Measurements from ENCODE around the gene ENTPD6. TPM values are rescaled to one million over a fixed set of nuclear protein-coding genes. Genes with fewer than 3 reads are reported as not detected.
"Not testable (repeated sequence)": the region's sequence is repeated elsewhere in the genome, so short reads cannot be mapped to it uniquely, and the experiment has no call there.

Gene ENTPD6
- total and polyA plus RNA-seq, 2 of the 4 experiments (the other 2 are of a cell fraction) = 61.1 to 98.6 TPM

GRCh38 chr20:25179439-25180089, 15.9 kb upstream of the ENTPD6 start:
- no peak overlapping the region for H3K4me3 ChIP-seq (ENCODE audit: insufficient read depth, low read depth, low read length)
- dilution Hi-C loops (cut with HindIII; ENCODE audit: low sequenced_read_pairs, unreplicated experiment) = no loop called here

GRCh38 chr20:25184391-25184790, 11.1 kb upstream of the ENTPD6 start:
- H2AK9ac ChIP-seq (replicated peaks; ENCODE audit: low read depth, low read length, poor library complexity); H4K91ac ChIP-seq (ENCODE audit: insufficient read depth, low read depth, low read length); H3K56ac ChIP-seq (ENCODE audit: extremely low read depth, insufficient read depth, low read length); H3K9ac ChIP-seq (ENCODE audit: low read depth, low read length); H2BK5ac ChIP-seq (ENCODE audit: low read depth, low read length, poor library complexity, severe bottlenecking); intact Hi-C loops (cut with micrococcal nuclease); in situ Hi-C loops (cut with MboI; ENCODE audit: low sequenced_read_pairs); BruUV-seq (replicated peaks); H2BK15ac ChIP-seq (ENCODE audit: low read depth, low read length); H2BK120ac ChIP-seq (ENCODE audit: low read depth, low read length); H3K9me3 ChIP-seq (ENCODE audit: control insufficient read depth, insufficient read depth, low read length); dilution Hi-C loops (cut with HindIII; ENCODE audit: low sequenced_read_pairs, unreplicated experiment); H2BK20ac ChIP-seq (ENCODE audit: low read depth, low read length); H3K18ac ChIP-seq (ENCODE audit: low read depth, low read length); H3K4me2 ChIP-seq (ENCODE audit: low read depth, low read length); CTCF ChIA-PET; H3K27ac ChIP-seq (ENCODE audit: insufficient read depth, low read length); H2AK5ac ChIP-seq (ENCODE audit: low read depth, low read length); H3K4ac ChIP-seq (ENCODE audit: low read depth, low read length); H3K36me3 ChIP-seq (ENCODE audit: control insufficient read depth, insufficient read depth, low read length); H3K4me1 ChIP-seq (ENCODE audit: control insufficient read depth, insufficient read depth, low read length); H3K79me1 ChIP-seq (ENCODE audit: low read depth in 1 of 2, low read length in 2 of 2); H4K20me1 ChIP-seq (ENCODE audit: insufficient read depth, low read length); POLR2A ChIA-PET (ENCODE audit: unreplicated experiment); H2AFZ ChIP-seq (replicated peaks; ENCODE audit: low read length, poor library complexity); H3K9me1 ChIP-seq (ENCODE audit: insufficient read depth, low read length); H3K4me3 ChIP-seq (ENCODE audit: insufficient read depth, low read depth, low read length); H3K14ac ChIP-seq (replicated peaks; ENCODE audit: low read depth, low read length); ATAC-seq (ENCODE audit: low read depth); H3K23ac ChIP-seq (ENCODE audit: low read depth, low read length); H4K8ac ChIP-seq (ENCODE audit: low read depth in 2 of 2, low read length in 2 of 2); DNase-seq; H4K5ac ChIP-seq (ENCODE audit: low read depth, low read length): not testable (repeated sequence)
- peaks cover 19% of the 10 kb centered on the region for H3K27me3 ChIP-seq (ENCODE audit: control insufficient read depth, insufficient read depth, low read length)
- WGBS, 2 experiments (ENCODE audit: extremely low coverage in 2 of 2, insufficient read length in 1 of 2) = no CpG with 5 or more reads among the region's 1 CpG

More at GRCh38 chr20:25179439-25180089, 15.9 kb upstream of the ENTPD6 start:
- Histone ChIP-seq H3K4me2 (ENCODE audit: low read depth, low read length) (no peak overlapping the region), H4K20me1 (ENCODE audit: insufficient read depth, low read length) (peaks cover 10% of the 10 kb centered on the region), H3K14ac (replicated peaks; ENCODE audit: low read depth, low read length) (no peak overlapping the region), H2BK15ac (ENCODE audit: low read depth, low read length) (no peak overlapping the region), H4K5ac (ENCODE audit: low read depth, low read length) (no peak overlapping the region), H4K8ac (ENCODE audit: low read depth in 2 of 2, low read length in 2 of 2) (no peak overlapping the region), H3K4me1 (ENCODE audit: control insufficient read depth, insufficient read depth, low read length) (peaks cover 5% of the 10 kb centered on the region), H2AFZ (replicated peaks; ENCODE audit: low read length, poor library complexity) (no peak overlapping the region), H3K27me3 (ENCODE audit: control insufficient read depth, insufficient read depth, low read length) (peaks cover 9% of the 10 kb centered on the region), H2BK20ac (ENCODE audit: low read depth, low read length) (no peak overlapping the region), H2BK120ac (ENCODE audit: low read depth, low read length) (no peak overlapping the region), H3K79me1 (ENCODE audit: low read depth in 1 of 2, low read length in 2 of 2) (no peaks in the 10 kb centered on the region), H4K91ac (ENCODE audit: insufficient read depth, low read depth, low read length) (no peak overlapping the region), H2AK9ac (replicated peaks; ENCODE audit: low read depth, low read length, poor library complexity) (no peak overlapping the region), H3K4ac (ENCODE audit: low read depth, low read length) (no peak overlapping the region), H2BK5ac (ENCODE audit: low read depth, low read length, poor library complexity, severe bottlenecking) (no peak overlapping the region), H3K18ac (ENCODE audit: low read depth, low read length) (no peak overlapping the region), H3K56ac (ENCODE audit: extremely low read depth, insufficient read depth, low read length) (no peak overlapping the region), H3K9me1 (ENCODE audit: insufficient read depth, low read length) (peaks cover 9% of the 10 kb centered on the region), H3K23ac (ENCODE audit: low read depth, low read length) (no peak overlapping the region), H3K36me3 (ENCODE audit: control insufficient read depth, insufficient read depth, low read length) (no peaks in the 10 kb centered on the region), H2AK5ac (ENCODE audit: low read depth, low read length) (no peak overlapping the region), H3K9ac (ENCODE audit: low read depth, low read length) (no peak overlapping the region), H3K9me3 (ENCODE audit: control insufficient read depth, insufficient read depth, low read length) (no peaks in the 10 kb centered on the region), H3K27ac (ENCODE audit: insufficient read depth, low read length) (no peak overlapping the region)
- DNase-seq (no peak), ATAC-seq (ENCODE audit: low read depth) (no peak)
- in situ Hi-C loops (cut with MboI; ENCODE audit: low sequenced_read_pairs) (loop anchor here (10.0 kb wide), 2 partner anchors 105 to 175 kb away; no protein-coding TSS in a partner anchor), intact Hi-C loops (cut with micrococcal nuclease) (loop anchor here (1.0 to 5.0 kb wide), 3 partner anchors 114 to 218 kb away; no protein-coding TSS in a partner anchor)
- ChIA-PET POLR2A (ENCODE audit: unreplicated experiment) (no interaction called here), CTCF (interaction anchor here (0.6 to 0.9 kb wide), 3 partner anchors 109 to 446 kb away, joined by 3 read pairs; no protein-coding TSS in a partner anchor)
- BruUV-seq (replicated peaks) = no TSS peak
- 71% methylated on average over 9 of the region's 15 CpGs; no CpG with 5 or more reads in 1 of the 2 experiments for WGBS, 2 experiments (ENCODE audit: extremely low coverage in 2 of 2, insufficient read length in 1 of 2)
- TF ChIP-seq RAD21 (IDR thresholded peaks at IDR 0.05; ENCODE audit: low read length) (no peak), POLR2A (IDR thresholded peaks at IDR 0.05; ENCODE audit: low read depth, low read length) (no peak), MAZ (IDR thresholded peaks at IDR 0.05; ENCODE audit: borderline replicate concordance, low read depth, low read length) (no peak), BHLHE40 (IDR thresholded peaks at IDR 0.05; ENCODE audit: low read depth, low read length) (no peak), RFX5 (IDR thresholded peaks at IDR 0.05; ENCODE audit: low read depth, low read length) (no peak), CEBPB (IDR thresholded peaks at IDR 0.05; ENCODE audit: low read depth, low read length) (no peak), ELK1 (IDR thresholded peaks at IDR 0.05; ENCODE audit: borderline replicate concordance, low read depth, low read length) (no peak), CHD1 (IDR thresholded peaks at IDR 0.05; ENCODE audit: low read depth, low read length) (no peak), NFE2L2 (IDR thresholded peaks at IDR 0.05; ENCODE audit: low read depth, low read length) (no peak)

Data from IMR-90 (cell line).